A673 (cell line): ENCODE measurements around the gene TRABD. TPM values are rescaled to one million over a fixed set of nuclear protein-coding genes. Genes with fewer than 3 reads are reported as not detected.

Source experiments
- BruUV-seq: library from RNA; stranded (reverse); fragments of 400-500 nt; replicated peaks from 2 replicates; lab custom pipeline; 2021; lab: Mats Ljungman, UMichigan
- CTCF ChIA-PET: fragments of 300-600 bp; sonication (Branson Sonifier 250); formaldehyde crosslinking; loops from one replicate; lab custom pipeline; 2022; ENCODE audit warnings: antibody characterized with exemption; lab: Charles Lee
- POLR2A ChIA-PET: fragments of 300-600 bp; sonication (Branson Sonifier 250); formaldehyde crosslinking; loops from one replicate; lab custom pipeline; 2022; ENCODE audit warnings: antibody characterized with exemption; ENCODE audit not compliant: low non-redundant PET; lab: Charles Lee
- DNase-seq: peaks from one replicate; pipeline ENCODE4 v3.0.0-alpha.2; 2015; ENCODE audit warnings: low spot score
- H3K27ac ChIP-seq: fragments of 200-600 bp; sonication (generic); 2 replicates; pipeline ENCODE4 v1.5.1; 2016; ENCODE audit warnings: mixed run types, low read depth, mild to moderate bottlenecking, mixed read lengths, antibody characterized with exemption, low read length; ENCODE audit not compliant: poor library complexity, severe bottlenecking
- H3K27me3 ChIP-seq: fragments of 200-600 bp; sonication (generic); replicated peaks from 2 replicates; pipeline ENCODE4 v1.6.1; 2017; ENCODE audit warnings: mixed run types, low read depth, mild to moderate bottlenecking, mixed read lengths, antibody characterized with exemption, low read length; ENCODE audit not compliant: insufficient read depth, poor library complexity
- H3K36me3 ChIP-seq: fragments of 200-600 bp; sonication (generic); 2 replicates; pipeline ENCODE4 v1.6.1; 2016; ENCODE audit warnings: mixed run types, mild to moderate bottlenecking, mixed read lengths, antibody characterized with exemption, low read length; ENCODE audit not compliant: insufficient read depth, poor library complexity, severe bottlenecking
- H3K4me1 ChIP-seq: fragments of 200-600 bp; sonication (generic); 2 replicates; pipeline ENCODE4 v1.6.1; 2017; ENCODE audit warnings: mixed run types, mild to moderate bottlenecking, mixed read lengths, antibody characterized with exemption, low read length; ENCODE audit not compliant: insufficient read depth, poor library complexity, severe bottlenecking
- H3K4me3 ChIP-seq: fragments of 200-600 bp; sonication (generic); 2 replicates; pipeline ENCODE4 v1.5.1; 2016; ENCODE audit warnings: low read depth, mixed run types, mild to moderate bottlenecking, mixed read lengths, low read length; ENCODE audit not compliant: poor library complexity, severe bottlenecking
- H3K9me3 ChIP-seq: fragments of 200-600 bp; sonication (generic); 2 replicates; pipeline ENCODE4 v1.6.1; 2016; ENCODE audit warnings: mixed run types, low read depth, mild to moderate bottlenecking, mixed read lengths, antibody characterized with exemption, low read length; ENCODE audit not compliant: poor library complexity, severe bottlenecking
- CTCF ChIP-seq: fragments of 300-800, 200-600 bp; sonication (generic); conservative IDR thresholded peaks from 2 replicates; pipeline ENCODE4 v1.5.1; 2017; ENCODE audit warnings: low read depth, mild to moderate bottlenecking, antibody characterized with exemption, low read length, moderate library complexity, mixed read lengths
- EZH2 ChIP-seq: fragments of 200-600 bp; sonication (generic); IDR thresholded peaks from 2 replicates; pipeline ENCODE4 v1.6.1; 2017; ENCODE audit warnings: borderline replicate concordance, low read depth, mild to moderate bottlenecking, mixed read lengths, antibody characterized with exemption, low read length; ENCODE audit not compliant: poor library complexity, severe bottlenecking
- intact Hi-C: fragments of 100-400 bp; cut with micrococcal nuclease; formaldehyde crosslinking; loops from one replicate; pipeline ENCODE4 v1.10.0; 2022; ENCODE audit not compliant: unreplicated experiment
- total RNA-seq: library from RNA; stranded (reverse); gene quantifications from 2 replicates; pipeline ENCODE4 v1.2.3, GENCODE V29; 2021

TRABD gene
- total RNA-seq, 1 experiment from 2014 or later, result 63.9 TPM

GRCh38 chr22:50243685-50244419, 58.1 kb downstream of the TRABD start:
- H3K9me3 ChIP-seq, result no peaks in the 10 kb centered on the region
- TF ChIP-seq EZH2, result no peak
- TF ChIP-seq CTCF, result no peak
- intact Hi-C loops, result no loop called here
- POLR2A ChIA-PET, result interaction anchor here (1.4 kb wide), 1 partner anchor 282 kb away, joined by 4 read pairs; the partner anchor contains the start of gene SCO2
- CTCF ChIA-PET, result interaction anchor here (0.6 kb wide), 2 partner anchors 9 to 532 kb away, joined by 3 to 4 read pairs; no protein-coding TSS in a partner anchor
- DNase-seq, result no peak
- peaks cover 19% of the 10 kb centered on the region for H3K36me3 ChIP-seq
- no peaks in the 10 kb centered on the region for H3K27me3 ChIP-seq
- BruUV-seq, result no TSS peak
- H3K4me1 ChIP-seq, result no peaks in the 10 kb centered on the region
- peak overlapping the region; percentile 98 for H3K4me3 ChIP-seq
- peak overlapping the region; percentile 93 for H3K27ac ChIP-seq

DNA sequence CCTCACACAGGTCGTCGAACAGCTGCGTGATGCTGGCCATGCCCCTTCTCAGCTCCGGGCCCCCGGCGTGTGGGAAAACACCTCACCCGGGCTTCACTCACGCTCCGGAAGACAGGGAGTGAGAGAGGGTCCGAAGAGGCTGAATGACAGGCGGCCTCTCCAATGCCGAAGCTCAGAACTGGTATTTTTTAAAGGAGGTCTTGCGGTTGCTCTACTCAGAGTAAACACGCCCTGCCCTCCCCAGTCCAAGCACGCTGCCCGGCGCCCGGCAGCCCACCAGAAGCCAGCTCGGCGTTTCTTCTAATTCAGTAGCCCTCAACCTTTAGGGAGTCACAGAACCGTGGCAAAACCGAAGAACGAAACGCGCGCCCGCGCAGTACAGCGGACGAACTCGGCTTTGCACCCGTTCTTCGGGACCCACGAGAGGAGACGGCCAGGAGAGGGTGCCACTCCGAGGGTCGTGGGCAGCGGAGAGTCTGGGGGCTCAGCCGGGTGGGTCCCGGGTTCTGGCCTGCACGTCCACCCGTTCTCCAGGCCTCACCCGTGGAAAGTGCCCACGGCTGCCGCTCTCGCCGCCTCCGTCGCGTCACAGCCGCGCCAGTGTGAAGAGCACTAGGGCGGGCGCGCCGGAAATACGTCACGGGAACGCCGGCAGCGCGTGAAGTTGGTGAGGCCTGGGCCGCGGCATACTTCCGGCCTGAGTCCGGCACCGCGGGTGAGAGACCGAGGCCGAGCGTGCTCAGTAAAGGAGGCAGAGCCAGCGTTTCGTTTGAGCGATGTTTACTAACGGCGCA, 58.9 kb downstream of the TRABD start, which contains the start of gene TUBGCP6:
TUBGCP6 (minus strand) TSS at position 604 of the 794 bp plus-strand sequence; CDS start at position 40, 564 bp downstream.
- intact Hi-C loops, result no loop called here
- ChIA-PET CTCF (no interaction called here), POLR2A (interaction anchor here (1.4 kb wide), 1 partner anchor 281 kb away, joined by 4 read pairs; the partner anchor contains the start of gene SCO2)

More for the DNA sequence above, 58.9 kb downstream of the TRABD start, which contains the start of gene TUBGCP6:
- peaks cover 22% of the 10 kb centered on the region for H3K36me3 ChIP-seq
- BruUV-seq, result TSS peak; percentile 35
- no peaks in the 10 kb centered on the region for H3K4me1 ChIP-seq
- no peaks in the 10 kb centered on the region for H3K9me3 ChIP-seq
- H3K27me3 ChIP-seq, result no peaks in the 10 kb centered on the region
- DNase-seq, result peak; percentile 96
- 0 out of 2 replicates have a peak, but pooled peaks have one; percentile 16 for TF ChIP-seq CTCF
- TF ChIP-seq EZH2, result no peak
- H3K4me3 ChIP-seq, result peak within 1 kb of the TSS; percentile 98
- peak within 1 kb of the TSS; percentile 93 for H3K27ac ChIP-seq
